PFSK-1 (cell line): ENCODE data around the gene IL10.

Experiments
- FOXP2 ChIP-seq: optimal IDR thresholded peaks from 2 replicates; pipeline ENCODE3; 2011; ENCODE audit warnings: borderline replicate concordance, control low read depth, inconsistent platforms; ENCODE audit not compliant: insufficient read depth; ENCODE audit errors: extremely low read length, extremely low read depth
- POLR2AphosphoS5 ChIP-seq: IDR thresholded peaks from 2 replicates; pipeline ENCODE4 v1.6.1; 2012; ENCODE audit warnings: low read depth, mild to moderate bottlenecking, control low read depth, low read length, moderate library complexity
- REST ChIP-seq, 2 experiments: IDR thresholded peaks; 2 replicates each; pipeline versions ENCODE4 v1.6.1 to v1.8.0; 2011 to 2012; ENCODE audit warnings: low read depth in 2 of 2, low read length in 2 of 2, control low read depth in 1 of 2, inconsistent platforms in 1 of 2, mild to moderate bottlenecking in 1 of 2, moderate library complexity in 1 of 2; ENCODE audit not compliant: insufficient read depth in 1 of 2
- TAF1 ChIP-seq: IDR thresholded peaks from 2 replicates; pipeline ENCODE4 v1.6.1; 2012; ENCODE audit warnings: low read length, control low read depth, borderline replicate concordance; ENCODE audit not compliant: insufficient read depth

GRCh38 chr1:206790502-206791250 is 18.4 kb upstream of the IL10 start:
- TF ChIP-seq POLR2AphosphoS5: no peak
- TF ChIP-seq REST (IDR thresholded peaks at IDR 0.05; ENCODE audit: insufficient read depth in 1 of 2, low read depth in 2 of 2, low read length in 2 of 2): no peak
- no peak for TF ChIP-seq TAF1
- TF ChIP-seq FOXP2: no peak
